GM21723 (cell line): ENCODE measurements around the gene PTCSC3.
"Not testable (repeated sequence)": the region's sequence is repeated elsewhere in the genome, so short reads cannot be mapped to it uniquely, and the experiment has no call there.

Experiments used
- ATAC-seq: cut with Tn5 transposase; IDR thresholded peaks from one replicate; pipeline ENCODE4 v1.9.1; 2021; ENCODE audit warnings: mild to moderate bottlenecking, moderate library complexity; ENCODE audit not compliant: unreplicated experiment

The PTCSC3 gene

GRCh38 chr14:36174767-36175424 is 1.6 kb downstream of the PTCSC3 start:
- ATAC-seq, result no peak

GRCh38 chr14:36173161-36173560 is 3.4 kb downstream of the PTCSC3 start:
- ATAC-seq, result no peak

GRCh38 chr14:36171607-36172006 is 4.9 kb downstream of the PTCSC3 start:
- no peak for ATAC-seq

GRCh38 chr14:36167431-36167830 is 9.1 kb downstream of the PTCSC3 start:
- no peak for ATAC-seq

GRCh38 chr14:36163451-36163850 is 13.1 kb downstream of the PTCSC3 start:
- ATAC-seq, result no peak

GRCh38 chr14:36162267-36162666 is 14.3 kb downstream of the PTCSC3 start:
- no peak for ATAC-seq

GRCh38 chr14:36161776-36162175 is 14.7 kb downstream of the PTCSC3 start:
- no peak for ATAC-seq

GRCh38 chr14:36151335-36151734 is 25.2 kb downstream of the PTCSC3 start:
- no peak for ATAC-seq

- no peak for ATAC-seq
Observed at GRCh38 chr14:36134038-36134437, 42.5 kb downstream of the PTCSC3 start.

- ATAC-seq, result no peak
Observed at GRCh38 chr14:36132826-36133225, 43.7 kb downstream of the PTCSC3 start.

- no peak for ATAC-seq
Observed at GRCh38 chr14:36130186-36130585, 46.3 kb downstream of the PTCSC3 start.

- ATAC-seq, result no peak
Observed at GRCh38 chr14:36129181-36129580, 47.3 kb downstream of the PTCSC3 start.

GRCh38 chr14:36113341-36113740 is 63.2 kb downstream of the PTCSC3 start:
- ATAC-seq, result no peak

GRCh38 chr14:36111822-36112583 is 64.5 kb downstream of the PTCSC3 start:
- ATAC-seq, result no peak

- no peak for ATAC-seq
Observed at GRCh38 chr14:36105401-36105800, 71.1 kb downstream of the PTCSC3 start.

GRCh38 chr14:36104258-36104657 is 72.3 kb downstream of the PTCSC3 start:
- not testable (repeated sequence) for ATAC-seq

GRCh38 chr14:36099619-36100018 is 76.9 kb downstream of the PTCSC3 start:
- ATAC-seq, result no peak

GRCh38 chr14:36097356-36097755 is 79.2 kb downstream of the PTCSC3 start:
- no peak for ATAC-seq

GRCh38 chr14:36096090-36096489 is 80.4 kb downstream of the PTCSC3 start:
- no peak for ATAC-seq

GRCh38 chr14:36094963-36095362 is 81.6 kb downstream of the PTCSC3 start:
- no peak for ATAC-seq

GRCh38 chr14:36091096-36091495 is 85.4 kb downstream of the PTCSC3 start:
- no peak for ATAC-seq

GRCh38 chr14:36087411-36087810 is 89.1 kb downstream of the PTCSC3 start:
- ATAC-seq, result no peak
